ENCODE results near the gene HAT1. TPM values are rescaled to one million over a fixed set of nuclear protein-coding genes. Genes with fewer than 3 reads are reported as not detected.

The HAT1 gene
- total and polyA plus RNA-seq, 10 donors = 22.1 to 41.9 (median 34.7) TPM

- Histone ChIP-seq H3K36me3 (peaks cover 0 to 35% (median 0%) of the 10 kb centered on the region in 6 donors), H3K27ac (no peak overlapping the region), H3K4me1 (peaks cover 0 to 27% (median 5%) of the 10 kb centered on the region in 6 donors), H3K4me3 (no peak overlapping the region), H3K27me3 (replicated peaks in 1 of 7) (no peaks in the 10 kb centered on the region), H3K9me3 (no peaks in the 10 kb centered on the region)
- WGBS, 5 donors = 90 to 94% (median 92%) methylated on average over 4 of the region's 4 CpGs
- intact Hi-C loops (cut with DNase I; ENCODE audit: low total_unique reads) = no loop called here
- DNase-seq = no peak
- TF ChIP-seq POLR2A (IDR thresholded peaks at IDR 0.05) (no peak), CTCF (IDR thresholded peaks at IDR 0.05 in 8 of 11, conservative IDR thresholded peaks at IDR 0.05 in 3 of 11) (no peak), POLR2AphosphoS5 (IDR thresholded peaks at IDR 0.05) (no peak)
Observed at GRCh38 chr2:171943869-171944268, 21.6 kb downstream of the HAT1 start.

- Histone ChIP-seq H3K27me3 (replicated peaks in 1 of 7) (no peaks in the 10 kb centered on the region), H3K27ac (no peak overlapping the region), H3K4me3 (no peak overlapping the region), H3K4me1 (peaks cover 0 to 34% (median 15%) of the 10 kb centered on the region in 6 donors), H3K36me3 (peaks cover 0 to 74% (median 4%) of the 10 kb centered on the region in 6 donors), H3K9me3 (no peaks in the 10 kb centered on the region)
- intact Hi-C loops (cut with DNase I; ENCODE audit: low total_unique reads) = no loop called here
- DNase-seq = no peak
- no peak for TF ChIP-seq POLR2AphosphoS5 (IDR thresholded peaks at IDR 0.05)
- TF ChIP-seq CTCF (IDR thresholded peaks at IDR 0.05 in 8 of 11, conservative IDR thresholded peaks at IDR 0.05 in 3 of 11) = no peak
- TF ChIP-seq POLR2A (IDR thresholded peaks at IDR 0.05) = no peak
Observed at GRCh38 chr2:171952276-171952675, 30.0 kb downstream of the HAT1 start.

GRCh38 chr2:171952748-171953147, 30.5 kb downstream of the HAT1 start:
- Histone ChIP-seq H3K27me3 (replicated peaks in 1 of 7) (no peaks in the 10 kb centered on the region), H3K9me3 (no peaks in the 10 kb centered on the region), H3K4me3 (no peak overlapping the region), H3K4me1 (peaks cover 0 to 39% (median 17%) of the 10 kb centered on the region in 6 donors), H3K36me3 (peaks cover 0 to 69% (median 4%) of the 10 kb centered on the region in 6 donors), H3K27ac (no peak overlapping the region)
- TF ChIP-seq POLR2AphosphoS5 (IDR thresholded peaks at IDR 0.05) (no peak), CTCF (IDR thresholded peaks at IDR 0.05 in 8 of 11, conservative IDR thresholded peaks at IDR 0.05 in 3 of 11) (no peak), POLR2A (IDR thresholded peaks at IDR 0.05) (no peak)
- WGBS, 5 donors = 95 to 98% (median 97%) methylated on average over 3 of the region's 3 CpGs
- no peak for DNase-seq
- intact Hi-C loops (cut with DNase I; ENCODE audit: low total_unique reads) = no loop called here

- H3K4me1 ChIP-seq = peaks cover 0 to 72% (median 26%) of the 10 kb centered on the region in 6 donors
- intact Hi-C loops (cut with DNase I; ENCODE audit: low total_unique reads) = no loop called here
- no peaks in the 10 kb centered on the region for H3K9me3 ChIP-seq
- no peaks in the 10 kb centered on the region for H3K27me3 ChIP-seq (replicated peaks in 1 of 7)
- H3K4me3 ChIP-seq = no peak overlapping the region
- TF ChIP-seq POLR2AphosphoS5 (IDR thresholded peaks at IDR 0.05) (peak in 1 of 3 donors; percentile 51), CTCF (IDR thresholded peaks at IDR 0.05 in 8 of 11, conservative IDR thresholded peaks at IDR 0.05 in 3 of 11) (no peak), POLR2A (IDR thresholded peaks at IDR 0.05) (no peak)
- H3K36me3 ChIP-seq = peaks cover 0 to 44% (median 4%) of the 10 kb centered on the region in 6 donors
- 67 to 99% (median 81%) methylated on average over 7 of the region's 7 CpGs for WGBS, 5 donors
- DNase-seq = no peak
- peak overlapping the region in 7 of 8 donors; percentile 8 to 87 (median 75) for H3K27ac ChIP-seq
Observed at GRCh38 chr2:171956135-171956825, 34.0 kb downstream of the HAT1 start.
